PFSK-1 (cell line): ENCODE measurements around the gene EPHB3.

ENCODE experiments used
- FOXP2 ChIP-seq: optimal IDR thresholded peaks from 2 replicates; pipeline ENCODE3; 2011; ENCODE audit warnings: borderline replicate concordance, control low read depth, inconsistent platforms; ENCODE audit not compliant: insufficient read depth; ENCODE audit errors: extremely low read length, extremely low read depth
- POLR2AphosphoS5 ChIP-seq: IDR thresholded peaks from 2 replicates; pipeline ENCODE4 v1.6.1; 2012; ENCODE audit warnings: low read depth, mild to moderate bottlenecking, control low read depth, low read length, moderate library complexity
- SIN3A ChIP-seq: IDR thresholded peaks from 2 replicates; pipeline ENCODE4 v1.6.1; 2012; ENCODE audit warnings: mild to moderate bottlenecking, low read length, moderate library complexity, borderline replicate concordance; ENCODE audit not compliant: insufficient read depth
- TAF1 ChIP-seq: IDR thresholded peaks from 2 replicates; pipeline ENCODE4 v1.6.1; 2012; ENCODE audit warnings: low read length, control low read depth, borderline replicate concordance; ENCODE audit not compliant: insufficient read depth
- TF ChIP-seq, protein P1 (sequence below), 2 experiments: IDR thresholded peaks; 2 replicates each; pipeline versions ENCODE4 v1.6.1 to v1.8.0; 2011 to 2012; ENCODE audit warnings: low read depth in 2 of 2, low read length in 2 of 2, control low read depth in 1 of 2, inconsistent platforms in 1 of 2, mild to moderate bottlenecking in 1 of 2, moderate library complexity in 1 of 2; ENCODE audit not compliant: insufficient read depth in 1 of 2

Gene EPHB3

DNA sequence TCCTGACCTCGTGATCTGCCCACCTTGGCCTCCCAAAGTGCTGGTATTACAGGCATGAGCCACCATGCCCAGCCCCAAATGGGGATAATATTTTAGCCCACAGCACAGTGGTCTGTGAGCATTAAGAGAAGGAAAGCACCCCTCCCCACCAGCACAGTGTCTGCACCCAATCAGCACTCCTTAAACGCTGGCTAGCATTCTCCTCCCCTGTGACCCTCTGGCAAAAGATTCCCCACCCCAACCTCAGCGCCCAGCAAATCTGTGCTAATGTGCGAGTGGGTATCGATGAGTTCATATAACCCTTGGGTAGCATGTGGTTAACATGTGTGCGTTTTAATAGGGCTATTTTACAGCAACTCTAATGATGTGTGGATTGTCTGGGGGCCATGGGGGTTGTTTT lies 18.3 kb upstream of the EPHB3 start:
- TF ChIP-seq, protein P1, sequence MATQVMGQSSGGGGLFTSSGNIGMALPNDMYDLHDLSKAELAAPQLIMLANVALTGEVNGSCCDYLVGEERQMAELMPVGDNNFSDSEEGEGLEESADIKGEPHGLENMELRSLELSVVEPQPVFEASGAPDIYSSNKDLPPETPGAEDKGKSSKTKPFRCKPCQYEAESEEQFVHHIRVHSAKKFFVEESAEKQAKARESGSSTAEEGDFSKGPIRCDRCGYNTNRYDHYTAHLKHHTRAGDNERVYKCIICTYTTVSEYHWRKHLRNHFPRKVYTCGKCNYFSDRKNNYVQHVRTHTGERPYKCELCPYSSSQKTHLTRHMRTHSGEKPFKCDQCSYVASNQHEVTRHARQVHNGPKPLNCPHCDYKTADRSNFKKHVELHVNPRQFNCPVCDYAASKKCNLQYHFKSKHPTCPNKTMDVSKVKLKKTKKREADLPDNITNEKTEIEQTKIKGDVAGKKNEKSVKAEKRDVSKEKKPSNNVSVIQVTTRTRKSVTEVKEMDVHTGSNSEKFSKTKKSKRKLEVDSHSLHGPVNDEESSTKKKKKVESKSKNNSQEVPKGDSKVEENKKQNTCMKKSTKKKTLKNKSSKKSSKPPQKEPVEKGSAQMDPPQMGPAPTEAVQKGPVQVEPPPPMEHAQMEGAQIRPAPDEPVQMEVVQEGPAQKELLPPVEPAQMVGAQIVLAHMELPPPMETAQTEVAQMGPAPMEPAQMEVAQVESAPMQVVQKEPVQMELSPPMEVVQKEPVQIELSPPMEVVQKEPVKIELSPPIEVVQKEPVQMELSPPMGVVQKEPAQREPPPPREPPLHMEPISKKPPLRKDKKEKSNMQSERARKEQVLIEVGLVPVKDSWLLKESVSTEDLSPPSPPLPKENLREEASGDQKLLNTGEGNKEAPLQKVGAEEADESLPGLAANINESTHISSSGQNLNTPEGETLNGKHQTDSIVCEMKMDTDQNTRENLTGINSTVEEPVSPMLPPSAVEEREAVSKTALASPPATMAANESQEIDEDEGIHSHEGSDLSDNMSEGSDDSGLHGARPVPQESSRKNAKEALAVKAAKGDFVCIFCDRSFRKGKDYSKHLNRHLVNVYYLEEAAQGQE (IDR thresholded peaks at IDR 0.05; ENCODE audit: insufficient read depth in 1 of 2, low read depth in 2 of 2, low read length in 2 of 2): no peak
- TF ChIP-seq TAF1 (no peak), SIN3A (no peak), POLR2AphosphoS5 (no peak), FOXP2 (no peak)

DNA sequence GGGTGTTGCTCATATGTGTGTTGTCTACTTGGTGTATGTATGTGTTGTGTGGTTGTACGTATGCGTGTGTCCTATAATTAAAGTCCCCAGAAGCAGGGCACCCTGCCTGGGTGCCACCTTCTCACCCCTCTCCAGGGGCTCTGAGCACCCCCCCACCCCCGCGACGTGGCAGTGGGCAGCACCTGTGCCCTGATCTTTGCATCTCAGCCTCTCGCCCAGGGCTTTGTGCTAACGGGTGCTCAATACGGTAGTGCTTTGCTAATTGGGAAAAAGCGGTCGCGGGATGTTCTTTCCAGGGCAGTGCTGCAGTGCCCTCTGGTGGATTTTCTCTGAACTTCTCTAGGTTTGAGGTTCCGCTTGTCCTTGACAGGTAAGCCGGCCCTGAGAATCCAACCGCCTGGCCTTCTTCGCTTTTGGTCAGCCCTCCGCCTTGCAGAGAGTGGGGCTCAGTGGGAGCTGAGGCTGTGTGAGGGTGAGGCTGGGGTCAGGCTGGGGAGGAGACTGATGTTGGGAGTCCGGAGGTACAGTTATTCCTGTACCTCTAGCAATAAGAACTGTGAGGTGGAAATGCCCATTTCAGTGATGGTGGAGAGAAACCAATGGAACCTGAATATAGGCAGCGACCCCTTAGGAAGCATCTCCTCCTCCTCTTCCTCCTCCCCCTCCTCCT lies 17.6 kb upstream of the EPHB3 start:
- TF ChIP-seq, protein P1 (IDR thresholded peaks at IDR 0.05; ENCODE audit: insufficient read depth in 1 of 2, low read depth in 2 of 2, low read length in 2 of 2): no peak
- TF ChIP-seq POLR2AphosphoS5 (no peak), TAF1 (no peak), SIN3A (no peak), FOXP2 (no peak)

DNA sequence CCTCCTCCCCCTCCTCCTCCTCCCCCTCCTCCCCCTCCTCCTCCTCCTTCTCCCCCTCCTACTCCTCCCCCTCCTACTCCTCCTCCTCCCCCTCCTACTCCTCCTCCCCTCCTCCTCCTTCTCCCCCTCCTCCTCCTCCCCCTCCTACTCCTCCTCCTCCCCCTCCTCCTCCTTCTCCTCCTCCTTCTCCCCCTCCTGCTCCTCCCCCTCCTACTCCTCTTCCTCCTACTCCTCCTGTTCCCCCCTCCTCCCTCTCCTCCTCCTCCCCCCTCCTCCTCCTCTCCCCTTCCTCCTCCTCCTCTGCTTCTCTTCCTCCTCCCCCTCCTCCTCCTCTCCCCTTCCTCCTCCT lies 17.1 kb upstream of the EPHB3 start:
- TF ChIP-seq FOXP2: no peak
- no peak for TF ChIP-seq POLR2AphosphoS5
- TF ChIP-seq TAF1: no peak
- TF ChIP-seq, protein P1 (IDR thresholded peaks at IDR 0.05; ENCODE audit: insufficient read depth in 1 of 2, low read depth in 2 of 2, low read length in 2 of 2): no peak
- no peak for TF ChIP-seq SIN3A

DNA sequence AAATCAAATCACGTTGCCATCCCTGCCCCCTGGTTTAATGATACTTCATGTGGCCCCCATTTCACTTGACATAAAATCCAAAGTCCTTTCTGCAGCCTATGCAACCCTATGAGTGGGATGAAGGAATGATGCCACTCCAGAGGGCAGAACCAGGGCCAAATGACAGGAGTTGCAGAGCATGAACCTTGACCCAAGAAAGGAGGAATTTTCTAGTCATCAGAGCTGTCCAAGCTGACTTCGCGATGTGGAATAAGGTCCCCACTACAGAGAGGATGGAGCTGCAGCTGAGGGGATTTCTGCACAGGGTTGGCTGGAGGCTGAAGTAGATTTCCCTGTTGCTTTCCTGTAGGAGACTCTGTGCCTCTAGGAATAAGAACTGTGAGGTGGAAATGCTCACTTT lies 15.8 kb upstream of the EPHB3 start:
- TF ChIP-seq SIN3A (no peak), FOXP2 (no peak), POLR2AphosphoS5 (no peak), TAF1 (no peak)
- TF ChIP-seq, protein P1 (IDR thresholded peaks at IDR 0.05; ENCODE audit: insufficient read depth in 1 of 2, low read depth in 2 of 2, low read length in 2 of 2): no peak

DNA sequence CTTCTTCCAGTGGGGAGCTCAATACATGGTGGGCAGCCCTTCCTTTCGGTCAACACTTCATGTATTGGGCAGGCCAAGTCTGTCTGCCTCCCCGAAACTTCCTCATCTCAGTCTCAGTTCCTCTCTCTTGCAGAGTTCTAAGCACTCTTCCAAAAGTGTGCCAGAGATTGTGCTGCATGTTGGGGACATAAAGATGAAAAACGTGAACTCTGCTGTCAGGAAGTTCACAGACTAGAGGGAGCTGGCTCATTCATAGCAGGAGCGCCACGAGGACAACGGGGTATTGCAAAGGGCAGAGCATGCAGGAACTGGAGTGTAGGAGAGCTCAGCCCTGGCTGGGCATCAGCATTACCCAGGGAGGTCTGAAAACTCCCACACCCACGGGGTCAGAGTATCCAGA lies 15.3 kb upstream of the EPHB3 start:
- no peak for TF ChIP-seq SIN3A
- TF ChIP-seq, protein P1 (IDR thresholded peaks at IDR 0.05; ENCODE audit: insufficient read depth in 1 of 2, low read depth in 2 of 2, low read length in 2 of 2): no peak
- no peak for TF ChIP-seq POLR2AphosphoS5
- no peak for TF ChIP-seq FOXP2
- no peak for TF ChIP-seq TAF1
